H9 (cell line): ENCODE results near the gene ZSWIM1. TPM values are rescaled to one million over a fixed set of nuclear protein-coding genes. Genes with fewer than 3 reads are reported as not detected.

Experiments
- DNase-seq: peaks from one replicate; pipeline ENCODE4 v3.0.0-alpha.2; 2017
- H2AFZ ChIP-seq: one replicate; pipeline ENCODE4 v1.6.1; 2013; ENCODE audit warnings: mild to moderate bottlenecking, low read length, control low read depth, moderate library complexity
- H2AK5ac ChIP-seq: 2 replicates; pipeline ENCODE4 v1.6.1; 2013; ENCODE audit warnings: low read length, control low read depth, mixed read lengths; ENCODE audit not compliant: insufficient read length
- H2BK120ac ChIP-seq: one replicate; pipeline ENCODE4 v1.6.1; 2013; ENCODE audit warnings: low read depth, mild to moderate bottlenecking, low read length, control low read depth, inconsistent platforms; ENCODE audit not compliant: poor library complexity, severe bottlenecking
- H2BK12ac ChIP-seq: 2 replicates; pipeline ENCODE4 v1.6.1; 2013; ENCODE audit warnings: low read length, control low read depth, mixed read lengths, low read depth; ENCODE audit not compliant: insufficient read length
- H2BK15ac ChIP-seq: 2 replicates; pipeline ENCODE4 v1.6.1; 2013; ENCODE audit warnings: low read depth, low read length, control low read depth
- H2BK20ac ChIP-seq: one replicate; pipeline ENCODE4 v1.6.1; 2013; ENCODE audit warnings: low read depth, mild to moderate bottlenecking, low read length, control low read depth, inconsistent platforms; ENCODE audit not compliant: poor library complexity, severe bottlenecking
- H2BK5ac ChIP-seq: 2 replicates; pipeline ENCODE4 v1.6.1; 2013; ENCODE audit warnings: low read length, control low read depth, mixed read lengths; ENCODE audit not compliant: insufficient read length
- H3K14ac ChIP-seq: 2 replicates; pipeline ENCODE4 v1.6.1; 2013; ENCODE audit warnings: low read length, control low read depth; ENCODE audit not compliant: insufficient read depth
- H3K18ac ChIP-seq: 2 replicates; pipeline ENCODE4 v1.6.1; 2013; ENCODE audit warnings: low read depth, mild to moderate bottlenecking, mixed read lengths, low read length, control low read depth; ENCODE audit not compliant: insufficient read length
- H3K23ac ChIP-seq: 2 replicates; pipeline ENCODE4 v1.6.1; 2013; ENCODE audit warnings: low read length, control low read depth, mixed read lengths, low read depth; ENCODE audit not compliant: insufficient read length
- H3K23me2 ChIP-seq: 2 replicates; pipeline ENCODE4 v1.6.1; 2013; ENCODE audit warnings: low read depth, mild to moderate bottlenecking, mixed read lengths, low read length, control low read depth; ENCODE audit not compliant: insufficient read length, poor library complexity, severe bottlenecking
- H3K27ac ChIP-seq: 2 replicates; pipeline ENCODE4 v1.5.1; 2013; ENCODE audit warnings: low read length, control low read depth, mixed read lengths, low read depth; ENCODE audit not compliant: insufficient read length
- H3K27me3 ChIP-seq: 2 replicates; pipeline ENCODE4 v1.6.1; 2013; ENCODE audit warnings: low read length, control low read depth, inconsistent platforms; ENCODE audit not compliant: insufficient read depth
- H3K4ac ChIP-seq: 2 replicates; pipeline ENCODE4 v1.6.1; 2013; ENCODE audit warnings: low read depth, mild to moderate bottlenecking, control low read depth, inconsistent platforms, low read length, moderate library complexity
- H3K4me1 ChIP-seq: 2 replicates; pipeline ENCODE4 v1.6.1; 2013; ENCODE audit warnings: low read length, control low read depth, inconsistent platforms; ENCODE audit not compliant: insufficient read depth
- H3K4me2 ChIP-seq: 2 replicates; pipeline ENCODE4 v1.6.1; 2013; ENCODE audit warnings: low read length, control low read depth, mixed read lengths; ENCODE audit not compliant: insufficient read length, insufficient read depth
- H3K56ac ChIP-seq: 2 replicates; pipeline ENCODE4 v1.6.1; 2013; ENCODE audit warnings: low read depth, mild to moderate bottlenecking, mixed read lengths, low read length, control low read depth; ENCODE audit not compliant: insufficient read length
- H3K79me1 ChIP-seq: 2 replicates; pipeline ENCODE4 v1.6.1; 2013; ENCODE audit warnings: low read depth, mild to moderate bottlenecking, moderate library complexity, low read length, control low read depth, inconsistent platforms; ENCODE audit not compliant: insufficient read depth, poor library complexity, severe bottlenecking
- H3K79me2 ChIP-seq: 2 replicates; pipeline ENCODE4 v1.6.1; 2013; ENCODE audit warnings: low read length, control low read depth, inconsistent platforms; ENCODE audit not compliant: insufficient read depth
- H3K9ac ChIP-seq: 2 replicates; pipeline ENCODE4 v1.6.1; 2013; ENCODE audit warnings: low read length, control low read depth, mixed read lengths; ENCODE audit not compliant: insufficient read length; ENCODE audit errors: extremely low read depth
- H3K9me3 ChIP-seq: one replicate; pipeline ENCODE4 v1.6.1; 2013; ENCODE audit warnings: low read depth, low read length, inconsistent platforms; ENCODE audit not compliant: control insufficient read depth
- H3T11ph ChIP-seq: one replicate; pipeline ENCODE4 v1.6.1; 2013; ENCODE audit warnings: mild to moderate bottlenecking, low read length, control low read depth, inconsistent platforms
- H4K20me1 ChIP-seq: one replicate; pipeline ENCODE4 v1.6.1; 2013; ENCODE audit not compliant: control insufficient read depth, insufficient read length, insufficient read depth
- H4K5ac ChIP-seq: 2 replicates; pipeline ENCODE4 v1.6.1; 2013; ENCODE audit warnings: low read depth, mild to moderate bottlenecking, mixed read lengths, low read length, control low read depth; ENCODE audit not compliant: insufficient read length
- H4K8ac ChIP-seq: replicated peaks from 2 replicates; pipeline ENCODE4 v1.6.1; 2013; ENCODE audit warnings: low read length, control low read depth, mixed read lengths, low read depth; ENCODE audit not compliant: insufficient read length
- H4K91ac ChIP-seq: 2 replicates; pipeline ENCODE4 v1.6.1; 2013; ENCODE audit warnings: low read depth, mild to moderate bottlenecking, moderate library complexity, mixed read lengths, low read length, control low read depth; ENCODE audit not compliant: insufficient read length
- H3K27ac Mint-ChIP-seq, 3 experiments: 2 replicates in 2 of 3; 3 replicates in 1 of 3; pipeline ENCODE4 v1.8.0; 2020 to 2021; ENCODE audit warnings: mixed read lengths in 3 of 3, mild to moderate bottlenecking in 1 of 3, moderate library complexity in 1 of 3
- H3K27me3 Mint-ChIP-seq: 2 replicates; pipeline ENCODE4 v1.8.0; 2021; ENCODE audit warnings: low read depth, mild to moderate bottlenecking, moderate library complexity, mixed read lengths
- H3K36me3 Mint-ChIP-seq, 3 experiments: 2 replicates in 2 of 3; 3 replicates in 1 of 3; pipeline ENCODE4 v1.8.0; 2020 to 2021; ENCODE audit warnings: low read depth in 3 of 3, mixed read lengths in 3 of 3; ENCODE audit not compliant: insufficient read depth in 1 of 3
- H3K4me1 Mint-ChIP-seq, 2 experiments: 2 replicates each; pipeline ENCODE4 v1.8.0; 2020; ENCODE audit warnings: mixed read lengths in 2 of 2
- H3K4me3 Mint-ChIP-seq, 2 experiments: 2 replicates in 1 of 2; 3 replicates in 1 of 2; pipeline ENCODE4 v1.8.0; 2020 to 2021; ENCODE audit warnings: mild to moderate bottlenecking in 2 of 2, mixed read lengths in 2 of 2, moderate library complexity in 1 of 2
- H3K9me3 Mint-ChIP-seq, 2 experiments: 2 replicates in 1 of 2; 3 replicates in 1 of 2; pipeline ENCODE4 v1.8.0; 2020; ENCODE audit warnings: mild to moderate bottlenecking in 2 of 2, mixed read lengths in 2 of 2, moderate library complexity in 1 of 2
- CTCF ChIP-seq: fragments of 200-600 bp; sonication (generic); conservative IDR thresholded peaks from 3 replicates; pipeline ENCODE4 v1.8.0; 2021; ENCODE audit warnings: antibody characterized with exemption, mild to moderate bottlenecking
- WGBS: extraction: QIAGEN DNeasy Blood & Tissue Kit; methylation state at CpG from one replicate; pipeline ENCODE4 v1.1.7; 2013; ENCODE audit warnings: missing lambda C conversion rate, low lambda C conversion rate, mixed read lengths; ENCODE audit not compliant: insufficient read length; ENCODE audit errors: extremely low coverage; 5-methylcytosine and 5-hydroxymethylcytosine counted together
- total RNA-seq: library from RNA; stranded (reverse); gene quantifications from 2 replicates; pipeline ENCODE4 v1.2.1, GENCODE V29; 2021

ZSWIM1 gene
- total RNA-seq, 1 experiment from 2014 or later: 13.0 TPM

GRCh38 chr20:45890985-45891983 is 10.3 kb downstream of the ZSWIM1 start, which contains the start of the genes CTSA and NEURL2:
Gene CTSA (plus strand): TSS chr20:45891335. CDS start chr20:45891569, 234 bp downstream.
Gene NEURL2 (minus strand): TSS chr20:45891208. CDS start chr20:45890991, 217 bp downstream.
- H4K20me1 ChIP-seq: no peaks in the 10 kb centered on the region
- no peak within 1 kb of the TSS for H2BK15ac ChIP-seq
- no peak within 1 kb of the TSS for H2BK5ac ChIP-seq
- peaks cover 11 to 35% (median 22%) of the 10 kb centered on the region in 3 experiments for H3K36me3 Mint-ChIP-seq
- no peak within 1 kb of the TSS for H3K56ac ChIP-seq
- H3K79me1 ChIP-seq: no peaks in the 10 kb centered on the region
- no peak within 1 kb of the TSS for H2AFZ ChIP-seq
- peaks cover 13% of the 10 kb centered on the region for H3K23me2 ChIP-seq
- no peaks in the 10 kb centered on the region for H3K27me3 ChIP-seq
- peak within 1 kb of the TSS; percentile 71 for H3K18ac ChIP-seq
- no peaks in the 10 kb centered on the region for H3K79me2 ChIP-seq
- H3K9me3 ChIP-seq: no peaks in the 10 kb centered on the region
- H4K8ac ChIP-seq: no peak within 1 kb of the TSS
- H2BK120ac ChIP-seq: no peak within 1 kb of the TSS
- peak within 1 kb of the TSS; percentile 26 for H3K4me2 ChIP-seq
- H3K27ac ChIP-seq: no peak within 1 kb of the TSS
- H2BK20ac ChIP-seq: no peak within 1 kb of the TSS
- no peaks in the 10 kb centered on the region for H3K4me1 ChIP-seq
- peak within 1 kb of the TSS; percentile 93 for H3K14ac ChIP-seq
- no peak within 1 kb of the TSS for H2BK12ac ChIP-seq
- H4K5ac ChIP-seq: no peak within 1 kb of the TSS
- H3K23ac ChIP-seq: no peak within 1 kb of the TSS
- H3K27me3 Mint-ChIP-seq: no peaks in the 10 kb centered on the region
- peak within 1 kb of the TSS; percentile 59 for H3K9ac ChIP-seq
- H3K4me1 Mint-ChIP-seq: peaks cover 5 to 14% of the 10 kb centered on the region in 2 experiments; a peak in 3 of 4 replicates
- WGBS: no CpG with 5 or more reads among the region's 78 CpGs
- H3K27ac Mint-ChIP-seq: peak within 1 kb of the TSS; percentile 44 to 94 (median 87); a peak in 6 of 7 replicates
- H2AK5ac ChIP-seq: no peak within 1 kb of the TSS
- H4K91ac ChIP-seq: peak within 1 kb of the TSS; percentile 24
- H3K4me3 Mint-ChIP-seq: peak within 1 kb of the TSS; percentile 85 to 92
- DNase-seq: peak; percentile 90
- H3K4ac ChIP-seq: peak within 1 kb of the TSS; percentile 60
- no peaks in the 10 kb centered on the region; a peak in 1 of 5 replicates for H3K9me3 Mint-ChIP-seq
- no peak within 1 kb of the TSS for H3T11ph ChIP-seq
- TF ChIP-seq CTCF: no peak
